Immature natural killer cell (primary cell): ENCODE data around the gene AOPEP. TPM values are rescaled to one million over a fixed set of nuclear protein-coding genes. Genes with fewer than 3 reads are reported as not detected.
"Not testable (repeated sequence)": the region's sequence is repeated elsewhere in the genome, so short reads cannot be mapped to it uniquely, and the experiment has no call there.

Source experiments
- DNase-seq, 3 donors: peaks; one replicate each; pipeline ENCODE4 v3.0.0; 2022; ENCODE audit warnings: mixed read lengths in 1 of 3
- H3K27ac Mint-ChIP-seq, 6 donors: one replicate each; pipeline ENCODE4 v1.8.0; 2020; ENCODE audit warnings: mixed read lengths in 6 of 6, mild to moderate bottlenecking in 5 of 6, inconsistent platforms in 4 of 6, moderate library complexity in 3 of 6
- H3K27me3 Mint-ChIP-seq, 3 donors: one replicate each; pipeline ENCODE4 v1.8.0; 2020 to 2021; ENCODE audit warnings: low read depth in 3 of 3, mild to moderate bottlenecking in 3 of 3, mixed read lengths in 3 of 3, moderate library complexity in 3 of 3, inconsistent platforms in 1 of 3
- H3K36me3 Mint-ChIP-seq, 3 donors: one replicate each; pipeline ENCODE4 v1.8.0; 2020; ENCODE audit warnings: mixed read lengths in 3 of 3, inconsistent platforms in 2 of 3, mild to moderate bottlenecking in 2 of 3
- H3K4me1 Mint-ChIP-seq, 2 donors: one replicate each; pipeline ENCODE4 v1.8.0; 2020; ENCODE audit warnings: inconsistent platforms in 2 of 2, mild to moderate bottlenecking in 2 of 2, mixed read lengths in 2 of 2, moderate library complexity in 1 of 2
- H3K4me3 Mint-ChIP-seq, 5 donors: one replicate each; pipeline ENCODE4 v1.8.0; 2020; ENCODE audit warnings: mild to moderate bottlenecking in 5 of 5, mixed read lengths in 5 of 5, inconsistent platforms in 3 of 5, moderate library complexity in 3 of 5
- H3K9me3 Mint-ChIP-seq, 6 donors: one replicate each; pipeline ENCODE4 v1.8.0; 2020; ENCODE audit warnings: mild to moderate bottlenecking in 6 of 6, mixed read lengths in 6 of 6, inconsistent platforms in 4 of 6, moderate library complexity in 3 of 6
- polyA plus RNA-seq, 3 donors: library from polyadenylated mRNA; unstranded; fragments of 300-500 nt; fragmentation: Illumina TruSeq; gene quantifications; one replicate each; pipeline ENCODE4 v1.2.3, GENCODE V29; 2021

AOPEP gene
- polyA plus RNA-seq, 3 donors from 2014 or later: 4.1 to 6.5 (median 5.2) TPM

GRCh38 chr9:94875300-94876020 lies 149.0 kb downstream of the AOPEP start:
- H3K9me3 Mint-ChIP-seq: no peaks in the 10 kb centered on the region
- no peak overlapping the region for H3K4me3 Mint-ChIP-seq
- H3K27me3 Mint-ChIP-seq: peaks cover 0 to 5% (median 4%) of the 10 kb centered on the region in 3 donors
- H3K36me3 Mint-ChIP-seq: peaks cover 6 to 10% (median 9%) of the 10 kb centered on the region in 3 donors
- peak overlapping the region in 3 of 6 donors; percentile 3 to 23 (median 13) for H3K27ac Mint-ChIP-seq
- no peak for DNase-seq
- H3K4me1 Mint-ChIP-seq: peaks cover 32 to 37% of the 10 kb centered on the region in 2 donors

- H3K36me3 Mint-ChIP-seq, H3K9me3 Mint-ChIP-seq, H3K27me3 Mint-ChIP-seq, DNase-seq: not testable (repeated sequence)
- Mint-ChIP-seq H3K4me3 (peak overlapping the region; percentile 40 to 71 (median 56)), H3K4me1 (peaks cover 20 to 32% of the 10 kb centered on the region in 2 donors), H3K27ac (peak overlapping the region; percentile 32 to 88 (median 80))
These were observed 152.3 kb downstream of the AOPEP start for GRCh38 chr9:94878804-94879203.

- Mint-ChIP-seq H3K27me3 (peaks cover 0 to 1% (median 0%) of the 10 kb centered on the region in 3 donors), H3K4me1 (peaks cover 20 to 32% of the 10 kb centered on the region in 2 donors), H3K4me3 (peak overlapping the region; percentile 40 to 71 (median 56)), H3K27ac (peak overlapping the region; percentile 32 to 88 (median 80)), H3K9me3 (no peaks in the 10 kb centered on the region), H3K36me3 (peaks cover 0 to 5% (median 4%) of the 10 kb centered on the region in 3 donors)
- DNase-seq: no peak
These were observed 152.7 kb downstream of the AOPEP start for GRCh38 chr9:94879230-94879629.

DNA sequence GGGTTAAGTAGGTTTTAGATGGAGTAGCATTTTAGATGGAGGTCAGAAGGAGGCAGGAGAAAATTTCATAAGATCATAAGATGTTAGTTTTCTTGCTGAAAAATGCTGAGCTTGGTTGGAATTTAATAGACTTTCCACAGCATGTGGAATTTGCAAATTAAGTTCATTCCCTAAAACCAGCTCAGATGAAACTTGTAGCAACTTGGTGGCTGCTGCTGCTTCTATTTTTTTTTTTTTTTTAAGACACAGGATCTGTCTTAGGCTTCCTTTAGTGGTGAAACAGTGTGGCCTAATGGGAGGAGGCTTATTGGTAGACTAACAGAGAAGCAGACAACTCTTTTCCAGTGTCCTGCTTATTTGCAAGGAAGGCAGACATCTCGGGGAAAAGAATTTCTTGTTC lies 154.5 kb downstream of the AOPEP start:
- Mint-ChIP-seq H3K36me3 (peaks cover 0 to under 1% (median 0%) of the 10 kb centered on the region in 3 donors), H3K4me3 (no peak overlapping the region), H3K4me1 (peaks cover 20 to 32% of the 10 kb centered on the region in 2 donors), H3K9me3 (no peaks in the 10 kb centered on the region), H3K27ac (peak overlapping the region in 3 of 6 donors; percentile 17 to 63 (median 31)), H3K27me3 (peaks cover 0 to 1% (median 0%) of the 10 kb centered on the region in 3 donors)
- no peak for DNase-seq

GRCh38 chr9:94881454-94881853 lies 155.0 kb downstream of the AOPEP start:
- DNase-seq: no peak
- H3K27me3 Mint-ChIP-seq: peaks cover 0 to 1% (median 0%) of the 10 kb centered on the region in 3 donors
- peak overlapping the region in 3 of 6 donors; percentile 12 to 63 (median 17) for H3K27ac Mint-ChIP-seq
- H3K9me3 Mint-ChIP-seq: no peaks in the 10 kb centered on the region
- H3K4me3 Mint-ChIP-seq: peak overlapping the region in 1 of 5 donors; percentile 18
- no peaks in the 10 kb centered on the region for H3K36me3 Mint-ChIP-seq
- peaks cover 20 to 32% of the 10 kb centered on the region in 2 donors for H3K4me1 Mint-ChIP-seq

- DNase-seq: no peak
- no peak overlapping the region for H3K4me3 Mint-ChIP-seq
- peaks cover 0 to 1% (median 0%) of the 10 kb centered on the region in 3 donors for H3K27me3 Mint-ChIP-seq
- no peaks in the 10 kb centered on the region for H3K9me3 Mint-ChIP-seq
- peaks cover 20 to 32% of the 10 kb centered on the region in 2 donors for H3K4me1 Mint-ChIP-seq
- no peaks in the 10 kb centered on the region for H3K36me3 Mint-ChIP-seq
- peak overlapping the region in 1 of 6 donors; percentile 40 for H3K27ac Mint-ChIP-seq
These were observed 155.4 kb downstream of the AOPEP start for GRCh38 chr9:94881940-94882339.

DNA sequence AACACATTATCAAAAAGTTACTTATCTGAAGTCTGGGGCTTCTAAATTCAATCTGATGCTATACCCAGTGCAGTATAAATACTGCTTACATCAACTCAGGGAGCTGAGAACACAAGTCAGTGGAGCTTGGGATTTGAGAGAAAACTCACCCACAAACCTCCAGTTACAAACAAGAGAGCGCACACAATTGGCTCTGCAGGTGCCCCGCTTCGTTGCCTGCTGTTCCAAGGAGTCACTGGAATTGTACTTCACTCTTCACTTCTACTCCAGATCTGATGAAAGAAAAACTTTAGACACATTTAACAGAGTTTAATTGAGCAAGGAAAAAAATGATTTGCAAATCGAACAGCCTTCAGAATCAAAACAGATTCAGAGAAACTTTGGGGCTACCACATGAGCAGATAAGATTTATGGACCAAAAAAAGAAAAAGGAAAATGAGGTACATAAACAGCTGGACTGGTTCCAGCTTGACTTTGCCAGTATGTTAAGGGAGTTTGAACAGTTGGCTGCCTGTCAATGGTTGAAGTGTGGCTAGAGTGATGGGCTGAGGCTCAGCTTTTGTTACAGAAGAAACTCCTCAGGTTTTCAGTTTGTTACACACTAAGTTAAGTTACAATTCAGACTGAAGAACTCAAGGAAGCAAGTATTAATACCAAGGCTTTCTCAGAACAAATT lies 156.6 kb downstream of the AOPEP start:
- Mint-ChIP-seq H3K36me3 (no peaks in the 10 kb centered on the region), H3K27ac (peak overlapping the region in 2 of 6 donors; percentile 17 to 22), H3K9me3 (no peaks in the 10 kb centered on the region), H3K4me3 (no peak overlapping the region), H3K4me1 (peaks cover 19 to 31% of the 10 kb centered on the region in 2 donors), H3K27me3 (peaks cover 0 to 1% (median 0%) of the 10 kb centered on the region in 3 donors)
- no peak for DNase-seq

DNA sequence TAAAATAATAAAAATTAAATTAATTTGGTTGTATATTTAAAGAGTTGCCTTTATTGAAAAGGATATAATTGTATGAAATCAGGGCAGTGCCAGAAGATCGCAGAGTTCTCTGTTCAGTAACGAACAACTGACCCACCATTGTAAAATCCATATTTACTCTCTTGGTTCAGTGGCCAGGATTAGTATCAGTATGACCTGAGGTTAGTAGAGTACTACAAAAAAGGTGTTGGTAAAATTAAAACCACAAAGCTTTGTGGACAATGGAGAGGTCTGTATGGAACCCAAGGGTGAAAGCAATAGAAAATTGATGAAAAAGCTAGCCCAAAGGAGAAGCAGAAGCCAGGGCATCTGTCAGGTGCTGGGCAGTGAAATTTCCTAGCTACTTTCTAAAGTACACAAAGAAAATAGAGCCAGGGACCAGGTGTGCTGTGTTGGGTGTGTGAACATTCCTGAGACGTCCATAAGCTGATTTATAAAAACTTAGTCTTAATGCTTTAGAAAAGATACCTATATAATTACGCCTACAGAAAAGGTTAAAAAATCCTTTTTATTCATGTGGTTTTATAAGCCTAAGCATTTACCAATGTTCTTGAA lies 159.5 kb downstream of the AOPEP start:
- Mint-ChIP-seq H3K27ac (no peak overlapping the region), H3K9me3 (peaks cover 0 to 6% (median 0%) of the 10 kb centered on the region in 6 donors), H3K36me3 (peaks cover 4 to 7% (median 6%) of the 10 kb centered on the region in 3 donors), H3K27me3 (peaks cover 0 to 2% (median 1%) of the 10 kb centered on the region in 3 donors), H3K4me1 (peaks cover 3 to 14% of the 10 kb centered on the region in 2 donors), H3K4me3 (no peak overlapping the region)
- no peak for DNase-seq

- no peak overlapping the region for H3K4me3 Mint-ChIP-seq
- peaks cover 10 to 19% (median 16%) of the 10 kb centered on the region in 3 donors for H3K36me3 Mint-ChIP-seq
- H3K9me3 Mint-ChIP-seq: peaks cover 0 to 15% (median 6%) of the 10 kb centered on the region in 6 donors
- peaks cover 0 to 6% of the 10 kb centered on the region in 2 donors for H3K4me1 Mint-ChIP-seq
- DNase-seq: no peak
- H3K27ac Mint-ChIP-seq: peak overlapping the region in 2 of 6 donors; percentile 11 to 66
- H3K27me3 Mint-ChIP-seq: peaks cover 0 to 4% (median 1%) of the 10 kb centered on the region in 3 donors
These were observed 161.2 kb downstream of the AOPEP start for GRCh38 chr9:94887721-94888120.

GRCh38 chr9:94888775-94889174 lies 162.3 kb downstream of the AOPEP start:
- no peak for DNase-seq
- Mint-ChIP-seq H3K36me3 (peaks cover 10 to 19% (median 19%) of the 10 kb centered on the region in 3 donors), H3K27me3 (peaks cover 0 to 4% (median 3%) of the 10 kb centered on the region in 3 donors), H3K27ac (peak overlapping the region in 3 of 6 donors; percentile 14 to 64 (median 47)), H3K9me3 (peaks cover 0 to 15% (median 6%) of the 10 kb centered on the region in 6 donors), H3K4me3 (no peak overlapping the region), H3K4me1 (peaks cover 0 to 6% of the 10 kb centered on the region in 2 donors)

DNA sequence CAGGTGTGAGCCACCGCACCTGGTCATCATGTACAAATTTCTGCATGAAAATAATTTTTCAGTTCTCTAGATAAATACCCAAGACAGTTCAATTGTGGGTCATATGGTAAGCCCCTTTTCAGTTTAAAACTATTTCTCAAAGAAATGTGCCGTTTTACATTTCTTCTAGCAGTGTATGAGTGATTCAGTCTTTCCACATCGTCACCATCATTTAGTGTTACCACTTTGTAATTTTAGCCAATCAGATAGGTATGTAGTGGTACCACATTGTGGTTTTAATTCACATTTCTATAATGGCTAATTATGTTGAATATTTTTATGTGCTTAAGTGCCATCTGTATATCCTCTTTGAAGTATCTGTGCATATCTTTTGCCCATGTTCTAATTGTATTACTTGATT lies 163.1 kb downstream of the AOPEP start:
- Mint-ChIP-seq H3K27me3 (peaks cover 0 to 4% (median 3%) of the 10 kb centered on the region in 3 donors), H3K9me3 (peaks cover 0 to 15% (median 6%) of the 10 kb centered on the region in 6 donors), H3K36me3 (peaks cover 10 to 19% (median 19%) of the 10 kb centered on the region in 3 donors), H3K4me1 (peaks cover 0 to 6% of the 10 kb centered on the region in 2 donors), H3K4me3 (no peak overlapping the region), H3K27ac (no peak overlapping the region)
- no peak for DNase-seq

DNA sequence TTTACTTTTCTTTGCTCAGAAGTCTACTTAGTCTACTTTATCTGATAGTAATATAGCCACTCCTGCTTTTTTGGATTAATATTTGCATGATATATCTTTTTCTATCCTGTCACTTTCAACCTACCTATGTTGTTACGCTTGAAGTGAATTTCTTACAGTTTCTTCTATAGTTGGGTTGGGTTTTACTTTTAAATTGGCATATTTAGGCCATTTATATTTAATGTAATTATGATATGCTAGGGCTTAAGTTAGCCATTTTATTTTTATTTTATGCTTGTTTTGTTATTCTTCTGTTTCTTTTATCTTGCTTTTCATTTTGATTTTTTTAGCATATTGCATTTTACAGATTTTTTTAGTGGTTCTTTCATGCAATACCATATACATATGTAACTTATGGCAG lies 164.7 kb downstream of the AOPEP start:
- H3K36me3 Mint-ChIP-seq: peaks cover 10 to 19% (median 19%) of the 10 kb centered on the region in 3 donors
- H3K4me1 Mint-ChIP-seq: peaks cover 0 to 6% of the 10 kb centered on the region in 2 donors
- no peak for DNase-seq
- H3K9me3 Mint-ChIP-seq: peaks cover 0 to 15% (median 6%) of the 10 kb centered on the region in 6 donors
- H3K27me3 Mint-ChIP-seq: peaks cover 0 to 4% (median 3%) of the 10 kb centered on the region in 3 donors
- no peak overlapping the region for H3K4me3 Mint-ChIP-seq
- no peak overlapping the region for H3K27ac Mint-ChIP-seq

- peaks cover 10 to 23% (median 19%) of the 10 kb centered on the region in 3 donors for H3K36me3 Mint-ChIP-seq
- DNase-seq: no peak
- peaks cover 0 to 4% (median 3%) of the 10 kb centered on the region in 3 donors for H3K27me3 Mint-ChIP-seq
- H3K27ac Mint-ChIP-seq: no peak overlapping the region
- peaks cover 0 to 6% of the 10 kb centered on the region in 2 donors for H3K4me1 Mint-ChIP-seq
- H3K4me3 Mint-ChIP-seq: no peak overlapping the region
- H3K9me3 Mint-ChIP-seq: peaks cover 0 to 15% (median 6%) of the 10 kb centered on the region in 6 donors
These were observed 166.2 kb downstream of the AOPEP start for GRCh38 chr9:94892675-94893074.
